Naive thymus-derived CD4-positive, alpha-beta T cell (primary cell): ENCODE data around the gene TUBA1C. TPM values are rescaled to one million over a fixed set of nuclear protein-coding genes. Genes with fewer than 3 reads are reported as not detected.
"Not testable (repeated sequence)": the region's sequence is repeated elsewhere in the genome, so short reads cannot be mapped to it uniquely, and the experiment has no call there.

Experiments
- ATAC-seq: fragments of 150-1000 bp; cut with Tn5 transposase; 2 replicates; pipeline ENCODE4 v1.10.0; 2021; ENCODE audit warnings: mild to moderate bottlenecking, moderate library complexity
- CTCF ChIA-PET: fragments of 350-600 bp; sonication (Branson Sonifier 250); formaldehyde crosslinking; loops from one replicate; lab custom pipeline; 2021; ENCODE audit warnings: antibody characterized with exemption; lab: Charles Lee
- POLR2A ChIA-PET: fragments of 350-600 bp; sonication (Branson Sonifier 250); formaldehyde crosslinking; loops from one replicate; lab custom pipeline; 2021; ENCODE audit warnings: antibody characterized with exemption, inconsistent platforms; lab: Charles Lee
- DNase-seq, 9 donors: peaks; one replicate each; pipeline versions ENCODE4 v3.0.0 to v3.0.0-alpha.2; 2020 to 2022; ENCODE audit warnings: mixed read lengths in 1 of 9
- H3K27ac ChIP-seq: one replicate; pipeline ENCODE4 v1.7.0; 2013; ENCODE audit warnings: mild to moderate bottlenecking, low read depth, low read length, moderate library complexity
- H3K27me3 ChIP-seq, 2 donors: one replicate each; pipeline ENCODE4 v1.7.0; 2013; ENCODE audit warnings: low read length in 2 of 2, mild to moderate bottlenecking in 2 of 2, moderate library complexity in 2 of 2; ENCODE audit not compliant: control insufficient read depth in 2 of 2, insufficient read depth in 2 of 2
- H3K36me3 ChIP-seq, 3 experiments: 1 replicate in 2 of 3; 2 replicates in 1 of 3; pipeline ENCODE4 v1.7.0; 2013; ENCODE audit warnings: low read length in 3 of 3, mild to moderate bottlenecking in 3 of 3, moderate library complexity in 1 of 3; ENCODE audit not compliant: insufficient read depth in 3 of 3, control insufficient read depth in 2 of 3
- H3K4me1 ChIP-seq, 2 donors: one replicate each; pipeline ENCODE4 v1.7.0; 2013; ENCODE audit warnings: low read length in 2 of 2, mild to moderate bottlenecking in 2 of 2, moderate library complexity in 1 of 2; ENCODE audit not compliant: control insufficient read depth in 2 of 2, insufficient read depth in 2 of 2
- H3K4me3 ChIP-seq: 2 replicates; pipeline ENCODE4 v1.7.0; 2013; ENCODE audit warnings: mild to moderate bottlenecking, low read length
- H3K9me3 ChIP-seq, 3 experiments: 1 replicate in 2 of 3; 2 replicates in 1 of 3; pipeline ENCODE4 v1.7.0; 2013; ENCODE audit warnings: low read length in 3 of 3; ENCODE audit not compliant: control insufficient read depth in 2 of 3
- H3K27ac Mint-ChIP-seq, 9 donors: one replicate each; pipeline ENCODE4 v1.8.0; 2020 to 2022; ENCODE audit warnings: mixed read lengths in 9 of 9, mild to moderate bottlenecking in 8 of 9, moderate library complexity in 5 of 9, inconsistent platforms in 2 of 9
- H3K27me3 Mint-ChIP-seq, 5 donors: one replicate each; pipeline ENCODE4 v1.8.0; 2021 to 2022; ENCODE audit warnings: mixed read lengths in 5 of 5, mild to moderate bottlenecking in 1 of 5
- H3K36me3 Mint-ChIP-seq, 5 donors: one replicate each; pipeline ENCODE4 v1.8.0; 2020 to 2022; ENCODE audit warnings: mixed read lengths in 5 of 5, mild to moderate bottlenecking in 3 of 5, inconsistent platforms in 1 of 5
- H3K4me1 Mint-ChIP-seq, 7 donors: one replicate each; pipeline ENCODE4 v1.8.0; 2020 to 2022; ENCODE audit warnings: mixed read lengths in 7 of 7, mild to moderate bottlenecking in 3 of 7, inconsistent platforms in 1 of 7
- H3K4me3 Mint-ChIP-seq, 10 donors: one replicate each; pipeline ENCODE4 v1.8.0; 2020 to 2022; ENCODE audit warnings: mild to moderate bottlenecking in 10 of 10, mixed read lengths in 10 of 10, moderate library complexity in 6 of 10, inconsistent platforms in 2 of 10
- H3K9me3 Mint-ChIP-seq, 11 donors: one replicate each; pipeline ENCODE4 v1.8.0; 2020 to 2022; ENCODE audit warnings: mixed read lengths in 11 of 11, mild to moderate bottlenecking in 4 of 11, inconsistent platforms in 1 of 11, moderate library complexity in 1 of 11
- intact Hi-C, 2 donors: fragments of 100-400 bp; cut with micrococcal nuclease; formaldehyde crosslinking; loops; one replicate each; pipeline ENCODE4 v1.15.1; 2023
- polyA plus RNA-seq, 2 donors: library from polyadenylated mRNA; unstranded; fragments of 300-500 nt; fragmentation: Illumina TruSeq; gene quantifications; one replicate each; pipeline ENCODE4 v1.2.3, GENCODE V29; 2021
- total RNA-seq, 6 experiments: library from RNA in 5 of 6; stranded (reverse) in 5 of 6; gene quantifications; 1 replicate in 5 of 6; 2 replicates in 1 of 6; pipeline ENCODE4 v1.2.3 and lab custom pipeline; 2021 to 2026

Gene TUBA1C
- total and polyA plus RNA-seq, 7 experiments from 2014 or later = 17.9 to 195 (median 23.1) TPM

GRCh38 chr12:49314811-49315210 is 49.9 kb downstream of the TUBA1C start:
- Histone ChIP-seq H3K27me3 (no peaks in the 10 kb centered on the region), H3K4me1 (no peaks in the 10 kb centered on the region), H3K36me3 (no peaks in the 10 kb centered on the region), H3K27ac (no peak overlapping the region), H3K9me3 (no peaks in the 10 kb centered on the region), H3K4me3 (no peak overlapping the region)
- POLR2A ChIA-PET = interaction anchor here (0.6 kb wide), 1 partner anchor 832 kb away, joined by 3 read pairs; no protein-coding TSS in a partner anchor
- Mint-ChIP-seq H3K36me3 (peaks cover 0 to 1% (median 0%) of the 10 kb centered on the region in 5 donors), H3K4me3 (no peak overlapping the region), H3K27ac (no peak overlapping the region), H3K27me3 (peaks cover 0 to 27% (median 4%) of the 10 kb centered on the region in 5 donors), H3K9me3 (no peaks in the 10 kb centered on the region), H3K4me1 (peaks cover 0 to under 1% (median 0%) of the 10 kb centered on the region in 7 donors)
- DNase-seq = no peak
- ATAC-seq = no peak
- intact Hi-C loops = no loop called here
- CTCF ChIA-PET = no interaction called here

GRCh38 chr12:49317118-49317517 is 52.2 kb downstream of the TUBA1C start:
- ATAC-seq, H3K27me3 ChIP-seq, POLR2A ChIA-PET, H3K4me3 Mint-ChIP-seq, H3K27ac ChIP-seq, H3K36me3 Mint-ChIP-seq, H3K4me3 ChIP-seq, DNase-seq, intact Hi-C loops, H3K36me3 ChIP-seq, H3K4me1 ChIP-seq, H3K27ac Mint-ChIP-seq, H3K9me3 ChIP-seq, CTCF ChIA-PET, H3K9me3 Mint-ChIP-seq: not testable (repeated sequence)
- Mint-ChIP-seq H3K27me3 (peaks cover 0 to 10% (median 0%) of the 10 kb centered on the region in 5 donors), H3K4me1 (peaks cover 4 to 11% (median 6%) of the 10 kb centered on the region in 7 donors)

- H3K9me3 Mint-ChIP-seq, H3K4me3 ChIP-seq, CTCF ChIA-PET, H3K27me3 Mint-ChIP-seq, H3K36me3 Mint-ChIP-seq, ATAC-seq, H3K27ac ChIP-seq, H3K36me3 ChIP-seq, DNase-seq, H3K9me3 ChIP-seq, H3K27me3 ChIP-seq: not testable (repeated sequence)
- H3K4me1 Mint-ChIP-seq = peaks cover 16 to 25% (median 19%) of the 10 kb centered on the region in 7 donors
- H3K4me3 Mint-ChIP-seq = peak overlapping the region in 7 of 10 donors; percentile 6 to 71 (median 49)
- H3K4me1 ChIP-seq = peaks cover 5 to 14% of the 10 kb centered on the region in 2 donors
- POLR2A ChIA-PET = interaction anchor here (0.6 to 0.7 kb wide), 2 partner anchors 13 to 229 kb away, joined by 3 to 4 read pairs; no protein-coding TSS in a partner anchor
- intact Hi-C loops = loop anchor here (5.0 kb wide), 1 partner anchor 188 kb away; the partner anchor contains the start of gene TUBA1B (in 2 of the 2)
- H3K27ac Mint-ChIP-seq = peak overlapping the region in 1 of 9 donors; percentile 5
Observed at GRCh38 chr12:49320411-49321103, 55.7 kb downstream of the TUBA1C start.

DNA sequence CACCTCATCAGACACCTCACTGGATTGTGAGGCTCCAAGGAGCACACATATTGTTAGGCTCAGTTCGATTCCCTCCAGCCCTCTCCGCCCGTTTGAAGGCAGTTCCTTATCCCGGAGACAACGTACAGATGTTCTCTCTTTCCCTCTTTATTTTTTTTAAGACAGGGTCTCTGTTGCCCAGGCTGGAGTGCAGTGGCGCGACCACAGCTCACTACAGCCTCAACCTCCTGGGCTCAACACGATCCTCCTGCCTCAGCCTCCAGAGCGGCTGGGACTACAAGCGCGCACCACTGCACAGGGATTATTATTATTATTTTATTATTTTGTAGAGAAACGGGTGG is 57.5 kb downstream of the TUBA1C start:
- Mint-ChIP-seq H3K27ac (peak overlapping the region in 8 of 9 donors; percentile 33 to 95 (median 84)), H3K27me3 (peaks cover 0 to 5% (median 0%) of the 10 kb centered on the region in 5 donors), H3K4me1 (peaks cover 16 to 25% (median 19%) of the 10 kb centered on the region in 7 donors), H3K36me3 (peaks cover 0 to 8% (median 0%) of the 10 kb centered on the region in 5 donors), H3K9me3 (no peaks in the 10 kb centered on the region), H3K4me3 (peak overlapping the region; percentile 86 to 98 (median 92))
- Histone ChIP-seq H3K4me1 (peaks cover 5 to 14% of the 10 kb centered on the region in 2 donors), H3K27ac (peak overlapping the region; percentile 72), H3K9me3 (no peaks in the 10 kb centered on the region), H3K27me3 (no peaks in the 10 kb centered on the region), H3K4me3 (peak overlapping the region; percentile 75), H3K36me3 (no peaks in the 10 kb centered on the region)
- no peak for DNase-seq
- ChIA-PET POLR2A (interaction anchor here (0.5 to 1.9 kb wide), 7 partner anchors 11 to 252 kb away, joined by 3 to 5 read pairs (median 4); partner anchors contain the start of genes DNAJC22, RHEBL1 and TUBA1B), CTCF (interaction anchor here (0.5 to 1.6 kb wide), 6 partner anchors 9 to 38 kb away, joined by 3 to 6 read pairs (median 4); no protein-coding TSS in a partner anchor)
- no peak for ATAC-seq
- intact Hi-C loops = loop anchor here (1.0 to 5.0 kb wide), 7 partner anchors 25 to 1442 kb away; partner anchors contain the start of genes SPATS2 (in 2 of the 2), TUBA1B (in 2 of the 2), ATF1 (in 1 of the 2) and TUBA1A (in 1 of the 2)

- intact Hi-C loops = loop anchor here (1.0 to 5.0 kb wide), 12 partner anchors 14 to 1442 kb away; partner anchors contain the start of genes C1QL4 (in 2 of the 2), SPATS2 (in 2 of the 2), TUBA1B (in 2 of the 2) and TUBA1C (in 2 of the 2)
- CTCF ChIA-PET = interaction anchor here (0.5 to 1.6 kb wide), 7 partner anchors 9 to 509 kb away, joined by 3 to 6 read pairs (median 4); no protein-coding TSS in a partner anchor
- H3K4me1 Mint-ChIP-seq = peaks cover 16 to 25% (median 19%) of the 10 kb centered on the region in 7 donors
- H3K27ac ChIP-seq = peak within 1 kb of the TSS; percentile 72
- DNase-seq (peak; percentile 89 to 98 (median 96)), ATAC-seq (peak; percentile 97)
- H3K27me3 ChIP-seq = no peaks in the 10 kb centered on the region
- H3K36me3 ChIP-seq = no peaks in the 10 kb centered on the region
- no peaks in the 10 kb centered on the region for H3K9me3 Mint-ChIP-seq
- peak within 1 kb of the TSS; percentile 29 to 95 (median 83) for H3K27ac Mint-ChIP-seq
- peaks cover 0 to 5% (median 0%) of the 10 kb centered on the region in 5 donors for H3K27me3 Mint-ChIP-seq
- H3K4me1 ChIP-seq = peaks cover 5 to 14% of the 10 kb centered on the region in 2 donors
- peak within 1 kb of the TSS; percentile 86 to 98 (median 92) for H3K4me3 Mint-ChIP-seq
- peaks cover 0 to 10% (median 0%) of the 10 kb centered on the region in 5 donors for H3K36me3 Mint-ChIP-seq
- H3K4me3 ChIP-seq = peak within 1 kb of the TSS; percentile 75
- H3K9me3 ChIP-seq = no peaks in the 10 kb centered on the region
- POLR2A ChIA-PET = interaction anchor here (0.5 to 1.9 kb wide), 9 partner anchors 10 to 514 kb away, joined by 3 to 5 read pairs (median 3); partner anchors contain the start of genes DNAJC22, RHEBL1 and TUBA1B
Observed at GRCh38 chr12:49322708-49323523, 58.0 kb downstream of the TUBA1C start, which contains the start of gene TROAP. Gene TROAP (plus strand): TSS chr12:49323255. CDS start chr12:49323609, 354 bp downstream.
